A549 (cell line): Measurements from ENCODE around the gene SUMF1. TPM values are rescaled to one million over a fixed set of nuclear protein-coding genes. Genes with fewer than 3 reads are reported as not detected.

Experiments
- ATAC-seq, 2 experiments: fragments of 200-7000 bp in 1 of 2; fragments of >200 bp in 1 of 2; cut with Nextera tagmentation in 1 of 2; cut with Tn5 transposase in 1 of 2; 3 replicates each; pipeline versions ENCODE4 v1.8.0 to v1.9.1; 2018 to 2020; ENCODE audit warnings: mild to moderate bottlenecking in 1 of 2, moderate library complexity in 1 of 2
- CTCF ChIA-PET: fragments of 300-600 bp; sonication (Branson Sonifier 250); formaldehyde crosslinking; extraction: SDS; loops from one replicate; lab custom pipeline; 2021; ENCODE audit warnings: antibody characterized with exemption, inconsistent platforms; lab: Yijun Ruan, JAX
- POLR2A ChIA-PET: fragments of 350-600 bp; formaldehyde crosslinking; extraction: SDS; loops from one replicate; lab custom pipeline; 2021; ENCODE audit warnings: antibody characterized with exemption, inconsistent platforms; lab: Yijun Ruan, JAX
- DNase-seq, 2 experiments: peaks; one replicate each; pipeline versions ENCODE4 v3.0.0 to v3.0.0-alpha.2; 2011 to 2016; ENCODE audit warnings: low read depth in 1 of 2, low spot score in 1 of 2
- FAIRE-seq: peaks from 2 replicates; lab custom pipeline; 2011; peaks lifted over from hg19 to GRCh38; lab: Jason Lieb, UNC
- H3K27ac ChIP-seq, 2 experiments: fragments of >200 bp; sonication (Bioruptor Twin); formaldehyde crosslinking; 3 replicates each; pipeline ENCODE4 v1.5.1; 2016 to 2017
- H3K4me1 ChIP-seq: fragments of >200 bp; sonication (Bioruptor Twin); formaldehyde crosslinking; 3 replicates; pipeline ENCODE4 v1.6.1; 2016
- H3K4me2 ChIP-seq: fragments of >200 bp; sonication (Bioruptor Twin); formaldehyde crosslinking; 3 replicates; pipeline ENCODE4 v1.6.1; 2016
- H3K4me3 ChIP-seq: fragments of >200 bp; sonication (Bioruptor Twin); formaldehyde crosslinking; 3 replicates; pipeline ENCODE4 v1.5.1; 2016
- H3K9me3 ChIP-seq: fragments of >200 bp; sonication (Bioruptor Twin); formaldehyde crosslinking; 3 replicates; pipeline ENCODE4 v1.6.1; 2016
- BHLHE40 ChIP-seq: IDR thresholded peaks from 2 replicates; pipeline ENCODE4 v1.6.1; 2012; ENCODE audit warnings: low read depth, low read length, inconsistent platforms
- EHF ChIP-seq: fragments of 250-450 bp; sonication (Bioruptor Pico); IDR thresholded peaks from 2 replicates; pipeline ENCODE4 v1.5.0; 2020; ENCODE audit warnings: mild to moderate bottlenecking
- EHMT2 ChIP-seq: fragments of 200-600 bp; sonication (generic); IDR thresholded peaks from 2 replicates; pipeline ENCODE4 v1.6.1; 2016; ENCODE audit warnings: antibody characterized with exemption, low read depth, mild to moderate bottlenecking, moderate library complexity
- EP300 ChIP-seq, 2 experiments: fragments of >200 bp; sonication (Bioruptor Twin); formaldehyde crosslinking; IDR thresholded peaks; 2 replicates in 1 of 2; 3 replicates in 1 of 2; pipeline ENCODE4 v1.6.1; 2016 to 2017
- FOSL2 ChIP-seq, 2 experiments: fragments of 450-650 bp in 1 of 2; fragments of >200 bp in 1 of 2; sonication (Bioruptor Twin) in 1 of 2; formaldehyde crosslinking; IDR thresholded peaks; 2 replicates each; pipeline versions ENCODE4 v1.5.0 to v1.6.1; 2016 to 2020; ENCODE audit warnings: mild to moderate bottlenecking in 1 of 2, moderate library complexity in 1 of 2
- HOXA7 ChIP-seq: fragments of 250-450 bp; sonication (Bioruptor Pico); IDR thresholded peaks from 2 replicates; pipeline ENCODE4 v1.5.0; 2020; ENCODE audit warnings: mild to moderate bottlenecking, moderate library complexity
- JUN ChIP-seq, 2 experiments: fragments of >200 bp; sonication (Bioruptor Twin); formaldehyde crosslinking; IDR thresholded peaks; 2 replicates in 1 of 2; 3 replicates in 1 of 2; pipeline ENCODE4 v1.6.1; 2016 to 2017
- MYC ChIP-seq: IDR thresholded peaks from 2 replicates; pipeline ENCODE4 v1.6.1; 2012; ENCODE audit warnings: mild to moderate bottlenecking, inconsistent platforms, low read length, improper control_type of control experiment, borderline replicate concordance
- NR3C1 ChIP-seq: fragments of >200 bp; sonication (Bioruptor Twin); formaldehyde crosslinking; IDR thresholded peaks from 3 replicates; pipeline ENCODE4 v1.6.1; 2017
- POLR2AphosphoS2 ChIP-seq: conservative IDR thresholded peaks from 2 replicates; pipeline ENCODE4 v1.6.1; 2012; ENCODE audit warnings: low read length, improper control_type of control experiment, inconsistent platforms
- RAD21 ChIP-seq, 2 experiments: fragments of >200 bp in 1 of 2; sonication (Bioruptor Twin) in 1 of 2; formaldehyde crosslinking in 1 of 2; IDR thresholded peaks in 1 of 2; conservative IDR thresholded peaks in 1 of 2; 2 replicates in 1 of 2; 3 replicates in 1 of 2; pipeline ENCODE4 v1.6.1; 2012 to 2018; ENCODE audit warnings: inconsistent platforms in 1 of 2
- RARB ChIP-seq: fragments of 250-450 bp; sonication (Bioruptor Pico); IDR thresholded peaks from 2 replicates; pipeline ENCODE4 v1.8.0; 2021; ENCODE audit warnings: mild to moderate bottlenecking, moderate library complexity
- RCOR1 ChIP-seq: fragments of 150-350 bp; IDR thresholded peaks from 2 replicates; pipeline ENCODE4 v1.6.1; 2014; ENCODE audit warnings: antibody characterized with exemption, low read length, low read depth
- RFX5 ChIP-seq: fragments of 450-650 bp; IDR thresholded peaks from 2 replicates; pipeline ENCODE4 v1.7.1; 2014; ENCODE audit warnings: antibody characterized with exemption, mild to moderate bottlenecking, moderate library complexity
- RNF2 ChIP-seq: fragments of 200-600 bp; sonication (generic); IDR thresholded peaks from 2 replicates; pipeline ENCODE4 v1.6.1; 2016; ENCODE audit warnings: low read depth, mild to moderate bottlenecking, antibody characterized with exemption, moderate library complexity, borderline replicate concordance
- ZFP36 ChIP-seq: fragments of 450-650 bp; IDR thresholded peaks from 2 replicates; pipeline ENCODE4 v1.6.1; 2014; ENCODE audit warnings: borderline replicate concordance; ENCODE audit not compliant: partially characterized antibody
- ZNF302 ChIP-seq: fragments of 250-450 bp; sonication (Bioruptor Pico); IDR thresholded peaks from 2 replicates; pipeline ENCODE4 v1.9.0; 2021; ENCODE audit warnings: inconsistent platforms, mild to moderate bottlenecking, moderate library complexity
- WGBS: methylation state at CpG from one replicate; pipeline ENCODE4 v1.1.6; 2017; ENCODE audit errors: missing lambda C conversion rate; 5-methylcytosine and 5-hydroxymethylcytosine counted together
- polyA plus RNA-seq, 4 experiments: library from polyadenylated mRNA; depleted of rRNA in 3 of 4; stranded (reverse); fragments of >200 nt; fragmentation: RNase III in 1 of 4; extraction: RNeasy Plus Mini Kit Qiagen cat#74134 plus additional on column Dnase treatment in 1 of 4; gene quantifications; 2 replicates in 3 of 4; 3 replicates in 1 of 4; pipeline ENCODE4 v1.2.3, GENCODE V29; 2011 to 2017
- TF ChIP-seq, protein P1 (sequence below): fragments of >200 bp; sonication (Bioruptor Twin); formaldehyde crosslinking; IDR thresholded peaks from 3 replicates; pipeline ENCODE4 v1.6.1; 2016
- TF ChIP-seq, protein P2 (sequence below): IDR thresholded peaks from 2 replicates; pipeline ENCODE4 v1.6.1; 2012
- TF ChIP-seq, protein P3 (sequence below): fragments of 450-650 bp; IDR thresholded peaks from 2 replicates; pipeline ENCODE4 v1.6.1; 2014; ENCODE audit warnings: antibody characterized with exemption
- TF ChIP-seq, protein P4 (sequence below): fragments of >200 bp; sonication (Bioruptor Twin); formaldehyde crosslinking; IDR thresholded peaks from 3 replicates; pipeline ENCODE4 v1.5.1; 2016

Gene SUMF1
- polyA plus RNA-seq, 2 of the 4 experiments (the other 2 are of a cell fraction) = 20.9 to 25.4 TPM

DNA sequence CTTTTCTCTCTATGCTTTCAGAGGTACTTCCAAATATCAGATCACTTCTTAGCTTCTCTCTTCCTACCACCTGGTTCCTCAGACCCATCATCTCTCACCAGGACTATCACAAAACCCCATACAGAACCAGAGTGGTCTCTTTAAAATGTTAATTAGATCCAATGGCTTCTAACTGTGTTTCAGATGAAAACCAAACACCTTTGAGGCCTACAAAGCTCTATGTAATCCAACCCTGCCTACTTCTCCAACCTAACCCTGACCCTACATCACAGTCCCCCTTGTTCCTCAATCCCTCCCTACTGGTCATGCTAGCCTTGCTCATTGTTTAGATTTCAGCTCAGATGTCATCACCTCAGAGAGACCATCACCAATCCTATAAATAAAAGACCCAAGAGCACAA is 34.8 kb downstream of the SUMF1 start:
- TF ChIP-seq ZFP36 (no peak), RCOR1 (no peak), RARB (CRISPR knock-in tag) (no peak), RAD21 (conservative IDR thresholded peaks at IDR 0.05 in 1 of 2, IDR thresholded peaks at IDR 0.05 in 1 of 2) (no peak), FOSL2 (IDR thresholded peaks at IDR 0.05) (no peak), FOSL2 (CRISPR knock-in tag; IDR thresholded peaks at IDR 0.05) (no peak)
- TF ChIP-seq, protein P1, sequence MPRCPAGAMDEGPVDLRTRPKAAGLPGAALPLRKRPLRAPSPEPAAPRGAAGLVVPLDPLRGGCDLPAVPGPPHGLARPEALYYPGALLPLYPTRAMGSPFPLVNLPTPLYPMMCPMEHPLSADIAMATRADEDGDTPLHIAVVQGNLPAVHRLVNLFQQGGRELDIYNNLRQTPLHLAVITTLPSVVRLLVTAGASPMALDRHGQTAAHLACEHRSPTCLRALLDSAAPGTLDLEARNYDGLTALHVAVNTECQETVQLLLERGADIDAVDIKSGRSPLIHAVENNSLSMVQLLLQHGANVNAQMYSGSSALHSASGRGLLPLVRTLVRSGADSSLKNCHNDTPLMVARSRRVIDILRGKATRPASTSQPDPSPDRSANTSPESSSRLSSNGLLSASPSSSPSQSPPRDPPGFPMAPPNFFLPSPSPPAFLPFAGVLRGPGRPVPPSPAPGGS = no peak
- ATAC-seq (no peak), DNase-seq (no peak), FAIRE-seq (no peak)
- Histone ChIP-seq H3K9me3 (no peaks in the 10 kb centered on the region), H3K4me1 (no peaks in the 10 kb centered on the region; the same call in 2 of the 3 replicates), H3K27ac (no peak overlapping the region), H3K4me2 (no peak overlapping the region), H3K4me3 (no peak overlapping the region)
- POLR2A ChIA-PET = no interaction called here
- CTCF ChIA-PET = no interaction called here

DNA sequence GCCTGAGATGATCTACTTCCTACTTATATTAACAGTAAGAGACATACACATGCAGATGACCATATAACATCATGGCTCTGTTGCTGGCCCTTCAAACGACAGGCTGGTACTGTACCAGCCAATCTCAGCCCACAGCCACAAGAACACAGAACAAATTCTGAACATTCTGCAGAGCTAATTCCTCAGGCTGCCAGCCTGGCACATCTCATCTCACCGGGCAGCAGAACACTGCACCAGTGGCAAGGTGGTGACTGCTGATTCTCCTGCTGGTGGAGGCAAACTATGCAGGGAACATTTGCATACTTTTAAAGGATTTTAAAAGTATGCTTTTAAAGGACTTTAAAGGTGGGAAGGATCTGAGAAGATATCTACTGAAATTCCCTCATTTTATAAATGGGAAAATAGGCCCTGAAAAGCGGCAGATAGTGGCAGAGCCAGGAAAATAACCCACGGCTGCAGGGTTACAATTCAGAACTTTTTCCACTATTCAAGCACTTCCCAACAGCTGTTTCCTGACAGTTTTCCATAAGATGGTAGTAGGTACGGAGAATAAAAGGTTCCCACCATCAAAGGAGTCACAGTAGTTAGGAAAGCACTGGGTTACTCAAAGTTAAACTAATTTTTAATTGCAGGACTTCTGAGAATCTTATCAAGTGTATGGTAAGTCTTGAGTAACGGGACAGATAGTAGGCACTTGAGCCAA is 37.3 kb downstream of the SUMF1 start:
- Histone ChIP-seq H3K4me3 (no peak overlapping the region), H3K4me1 (peaks cover 7% of the 10 kb centered on the region; the same call in 2 of the 3 replicates), H3K4me2 (no peak overlapping the region), H3K9me3 (no peaks in the 10 kb centered on the region), H3K27ac (no peak overlapping the region)
- no peak for TF ChIP-seq EP300 (IDR thresholded peaks at IDR 0.05)
- no peak for DNase-seq
- ChIA-PET POLR2A (no interaction called here), CTCF (no interaction called here)
- WGBS = 74% methylated on average over 6 of the region's 6 CpGs
- no peak for FAIRE-seq
- ATAC-seq = peak; percentile 43 to 62; a peak in 2 of 6 replicates

DNA sequence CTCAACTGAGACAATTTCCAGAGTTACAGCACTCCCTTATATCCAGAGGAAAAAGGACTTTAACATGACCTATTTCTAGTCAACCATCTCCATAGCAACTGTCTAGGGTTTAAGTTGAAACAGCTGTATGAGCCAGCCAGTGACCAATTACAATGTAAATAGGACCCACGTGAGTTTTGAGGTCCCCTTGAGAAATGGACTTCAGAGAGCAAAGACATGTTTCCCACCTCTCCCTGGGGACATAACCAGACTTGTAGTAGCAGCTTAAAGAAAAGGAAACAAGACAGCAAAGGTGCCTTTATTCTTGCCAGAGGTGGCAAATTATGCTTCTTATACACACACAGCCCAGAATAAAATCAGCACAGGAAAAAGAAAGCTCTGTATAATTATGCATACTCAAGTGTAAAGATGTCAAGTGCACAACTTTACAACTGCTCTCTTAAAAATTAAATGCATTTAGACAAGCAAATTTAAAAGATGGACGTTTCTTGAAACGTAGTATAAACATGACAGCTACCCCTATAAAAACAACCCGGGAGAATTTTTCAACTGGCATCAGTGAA is 40.2 kb downstream of the SUMF1 start:
- TF ChIP-seq HOXA7 (CRISPR knock-in tag) = no peak
- TF ChIP-seq JUN (IDR thresholded peaks at IDR 0.05) = no peak
- TF ChIP-seq ZNF302 (CRISPR knock-in tag) = no peak
- TF ChIP-seq NR3C1 = no peak
- TF ChIP-seq RFX5 = no peak
- no peak for TF ChIP-seq BHLHE40
- no peak for TF ChIP-seq RCOR1
- no peak for TF ChIP-seq EHF
- TF ChIP-seq POLR2AphosphoS2 = no peak
- TF ChIP-seq, protein P2, sequence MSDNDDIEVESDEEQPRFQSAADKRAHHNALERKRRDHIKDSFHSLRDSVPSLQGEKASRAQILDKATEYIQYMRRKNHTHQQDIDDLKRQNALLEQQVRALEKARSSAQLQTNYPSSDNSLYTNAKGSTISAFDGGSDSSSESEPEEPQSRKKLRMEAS = no peak
- TF ChIP-seq EP300 (IDR thresholded peaks at IDR 0.05) = no peak
- no peak for TF ChIP-seq RNF2
- TF ChIP-seq, protein P3, sequence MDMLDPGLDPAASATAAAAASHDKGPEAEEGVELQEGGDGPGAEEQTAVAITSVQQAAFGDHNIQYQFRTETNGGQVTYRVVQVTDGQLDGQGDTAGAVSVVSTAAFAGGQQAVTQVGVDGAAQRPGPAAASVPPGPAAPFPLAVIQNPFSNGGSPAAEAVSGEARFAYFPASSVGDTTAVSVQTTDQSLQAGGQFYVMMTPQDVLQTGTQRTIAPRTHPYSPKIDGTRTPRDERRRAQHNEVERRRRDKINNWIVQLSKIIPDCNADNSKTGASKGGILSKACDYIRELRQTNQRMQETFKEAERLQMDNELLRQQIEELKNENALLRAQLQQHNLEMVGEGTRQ = no peak
- TF ChIP-seq MYC = no peak
- TF ChIP-seq, protein P4, sequence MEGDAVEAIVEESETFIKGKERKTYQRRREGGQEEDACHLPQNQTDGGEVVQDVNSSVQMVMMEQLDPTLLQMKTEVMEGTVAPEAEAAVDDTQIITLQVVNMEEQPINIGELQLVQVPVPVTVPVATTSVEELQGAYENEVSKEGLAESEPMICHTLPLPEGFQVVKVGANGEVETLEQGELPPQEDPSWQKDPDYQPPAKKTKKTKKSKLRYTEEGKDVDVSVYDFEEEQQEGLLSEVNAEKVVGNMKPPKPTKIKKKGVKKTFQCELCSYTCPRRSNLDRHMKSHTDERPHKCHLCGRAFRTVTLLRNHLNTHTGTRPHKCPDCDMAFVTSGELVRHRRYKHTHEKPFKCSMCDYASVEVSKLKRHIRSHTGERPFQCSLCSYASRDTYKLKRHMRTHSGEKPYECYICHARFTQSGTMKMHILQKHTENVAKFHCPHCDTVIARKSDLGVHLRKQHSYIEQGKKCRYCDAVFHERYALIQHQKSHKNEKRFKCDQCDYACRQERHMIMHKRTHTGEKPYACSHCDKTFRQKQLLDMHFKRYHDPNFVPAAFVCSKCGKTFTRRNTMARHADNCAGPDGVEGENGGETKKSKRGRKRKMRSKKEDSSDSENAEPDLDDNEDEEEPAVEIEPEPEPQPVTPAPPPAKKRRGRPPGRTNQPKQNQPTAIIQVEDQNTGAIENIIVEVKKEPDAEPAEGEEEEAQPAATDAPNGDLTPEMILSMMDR = no peak
- TF ChIP-seq, protein P1 = no peak
- TF ChIP-seq EHMT2 = no peak
- Histone ChIP-seq H3K4me2 (no peak overlapping the region), H3K27ac (no peak overlapping the region), H3K4me3 (no peak overlapping the region), H3K9me3 (no peaks in the 10 kb centered on the region), H3K4me1 (peaks cover 7% of the 10 kb centered on the region; the same call in 2 of the 3 replicates)
- POLR2A ChIA-PET = no interaction called here
- ATAC-seq (no peak; a peak in 1 of 6 replicates), FAIRE-seq (no peak), DNase-seq (peak in 1 of 2 experiments; percentile 7)
- CTCF ChIA-PET = interaction anchor here (1.4 kb wide), 1 partner anchor 18 kb away, joined by 4 read pairs; no protein-coding TSS in a partner anchor
- 66% methylated on average over 4 of the region's 4 CpGs for WGBS
